Sigmoid colon (tissue), 7 donors: ENCODE data around the gene EBLN2. TPM values are rescaled to one million over a fixed set of nuclear protein-coding genes. Genes with fewer than 3 reads are reported as not detected.

Experiments used
- DNase-seq: peaks from one replicate; pipeline ENCODE4 v3.0.0-alpha.2; 2019
- H3K27ac ChIP-seq, 4 donors: fragments of 200-600 bp; sonication (generic); one replicate each; pipeline ENCODE4 v1.5.1; 2016 to 2019; ENCODE audit warnings: mild to moderate bottlenecking in 1 of 4
- H3K27me3 ChIP-seq, 3 donors: fragments of 200-600 bp; sonication (generic); one replicate each; pipeline ENCODE4 v1.5.1; 2019; ENCODE audit warnings: mild to moderate bottlenecking in 1 of 3
- H3K36me3 ChIP-seq, 4 donors: fragments of 200-600 bp; sonication (generic); one replicate each; pipeline ENCODE4 v1.5.1; 2016 to 2019
- H3K4me1 ChIP-seq, 4 donors: fragments of 200-600 bp; sonication (generic); one replicate each; pipeline ENCODE4 v1.5.1; 2017 to 2019
- H3K4me3 ChIP-seq, 4 donors: fragments of 200-600 bp; sonication (generic); one replicate each; pipeline ENCODE4 v1.5.1; 2017 to 2019; ENCODE audit warnings: mild to moderate bottlenecking in 2 of 4, moderate library complexity in 1 of 4
- H3K9me3 ChIP-seq, 4 donors: fragments of 200-600 bp in 3 of 4; sonication (generic) in 3 of 4; one replicate each; pipeline versions ENCODE4 v1.5.1 to v1.6.1; 2013 to 2019
- EP300 ChIP-seq, 4 donors: sonication (generic); formaldehyde crosslinking; IDR thresholded peaks; one replicate each; pipeline ENCODE4 v1.6.1; 2017; ENCODE audit warnings: antibody characterized with exemption in 4 of 4
- POLR2A ChIP-seq, 2 donors: fragments of 450-650 bp; IDR thresholded peaks; one replicate each; pipeline ENCODE4 v1.6.1; 2016; ENCODE audit warnings: antibody characterized with exemption in 2 of 2, mild to moderate bottlenecking in 2 of 2, moderate library complexity in 2 of 2
- POLR2AphosphoS5 ChIP-seq, 4 donors: sonication (generic); formaldehyde crosslinking; IDR thresholded peaks; one replicate each; pipeline ENCODE4 v1.6.1; 2017; ENCODE audit warnings: antibody characterized with exemption in 4 of 4
- WGBS, 2 donors: extraction: QIAGEN DNeasy Blood & Tissue Kit; methylation state at CpG; one replicate each; pipeline ENCODE4 v1.1.7; 2013; 5-methylcytosine and 5-hydroxymethylcytosine counted together
- intact Hi-C: fragments of 100-400 bp; cut with DNase I; formaldehyde crosslinking; loops from one replicate; pipeline ENCODE4 v1.15.1; 2023
- polyA plus RNA-seq, 3 donors: library from polyadenylated mRNA; stranded (reverse); fragments of 200-250 nt; gene quantifications; one replicate each; pipeline ENCODE4 v1.2.3, GENCODE V29; 2013
- total RNA-seq, 4 donors: library from RNA; depleted of rRNA; stranded (reverse); fragments of >200 nt; gene quantifications; one replicate each; pipeline ENCODE4 v1.1.0, GENCODE V29; 2016
- TF ChIP-seq, protein P1 (sequence below), 4 experiments: fragments of 450-650 bp in 3 of 4; fragments of 200-600 bp in 1 of 4; IDR thresholded peaks; one replicate each; pipeline ENCODE4 v1.5.1; 2016 to 2019; ENCODE audit warnings: antibody characterized with exemption in 4 of 4, mild to moderate bottlenecking in 3 of 4, moderate library complexity in 2 of 4
- donor health status: healthy with polysubstance abuse.
- donor health status: Bipolar disorder and iron deficiency.
- donor health status: healthy.

EBLN2 gene
- 10 to 100 TPM in 1 of 4 donors, 1 to 10 TPM in 3; 2.9 to 14.7 (median 5.7) TPM for total RNA-seq
- polyA plus RNA-seq, result 1 to 10 TPM in 1 of 3 donors, not detected in 2; 1.1 TPM

DNA sequence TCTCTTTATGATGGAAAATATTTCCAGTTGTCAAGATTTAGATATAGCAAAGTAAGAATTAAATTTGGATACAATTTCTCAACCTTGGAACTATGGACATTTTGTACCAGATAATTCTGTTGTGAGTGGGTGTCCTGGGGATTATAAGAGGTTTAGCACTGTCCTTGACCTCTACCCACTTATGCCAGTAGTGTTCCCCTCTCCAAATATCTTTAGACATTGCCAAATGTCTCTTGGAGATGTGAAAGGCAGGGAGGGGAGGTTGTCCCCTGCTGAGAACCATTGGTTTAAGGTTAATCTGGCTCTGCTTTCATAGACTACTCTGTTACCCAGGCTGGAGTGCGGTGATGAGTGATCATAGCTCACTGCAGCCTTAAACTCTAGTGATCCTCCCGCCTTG, at the start of gene EBLN2:
Gene EBLN2, plus strand, starts transcription at position 244 of the 400 bp plus-strand sequence. CDS start 423 bp downstream, outside the sequence.
- no peaks in the 10 kb centered on the region for H3K9me3 ChIP-seq
- WGBS, 2 donors, result 91 to 94% methylated on average over 2 of the region's 2 CpGs
- H3K36me3 ChIP-seq, result peaks cover 0 to 42% (median 12%) of the 10 kb centered on the region in 4 donors
- no peak within 1 kb of the TSS for H3K27ac ChIP-seq
- DNase-seq, result no peak
- no peak within 1 kb of the TSS for H3K4me3 ChIP-seq
- peaks cover 0 to 8% (median 4%) of the 10 kb centered on the region in 4 donors for H3K4me1 ChIP-seq
- intact Hi-C loops, result no loop called here
- TF ChIP-seq, protein P1, sequence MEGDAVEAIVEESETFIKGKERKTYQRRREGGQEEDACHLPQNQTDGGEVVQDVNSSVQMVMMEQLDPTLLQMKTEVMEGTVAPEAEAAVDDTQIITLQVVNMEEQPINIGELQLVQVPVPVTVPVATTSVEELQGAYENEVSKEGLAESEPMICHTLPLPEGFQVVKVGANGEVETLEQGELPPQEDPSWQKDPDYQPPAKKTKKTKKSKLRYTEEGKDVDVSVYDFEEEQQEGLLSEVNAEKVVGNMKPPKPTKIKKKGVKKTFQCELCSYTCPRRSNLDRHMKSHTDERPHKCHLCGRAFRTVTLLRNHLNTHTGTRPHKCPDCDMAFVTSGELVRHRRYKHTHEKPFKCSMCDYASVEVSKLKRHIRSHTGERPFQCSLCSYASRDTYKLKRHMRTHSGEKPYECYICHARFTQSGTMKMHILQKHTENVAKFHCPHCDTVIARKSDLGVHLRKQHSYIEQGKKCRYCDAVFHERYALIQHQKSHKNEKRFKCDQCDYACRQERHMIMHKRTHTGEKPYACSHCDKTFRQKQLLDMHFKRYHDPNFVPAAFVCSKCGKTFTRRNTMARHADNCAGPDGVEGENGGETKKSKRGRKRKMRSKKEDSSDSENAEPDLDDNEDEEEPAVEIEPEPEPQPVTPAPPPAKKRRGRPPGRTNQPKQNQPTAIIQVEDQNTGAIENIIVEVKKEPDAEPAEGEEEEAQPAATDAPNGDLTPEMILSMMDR (IDR thresholded peaks at IDR 0.05), result no peak
- TF ChIP-seq EP300 (IDR thresholded peaks at IDR 0.05), result no peak
- TF ChIP-seq POLR2AphosphoS5 (IDR thresholded peaks at IDR 0.05), result no peak
- TF ChIP-seq POLR2A (IDR thresholded peaks at IDR 0.05), result no peak
- no peaks in the 10 kb centered on the region for H3K27me3 ChIP-seq

DNA sequence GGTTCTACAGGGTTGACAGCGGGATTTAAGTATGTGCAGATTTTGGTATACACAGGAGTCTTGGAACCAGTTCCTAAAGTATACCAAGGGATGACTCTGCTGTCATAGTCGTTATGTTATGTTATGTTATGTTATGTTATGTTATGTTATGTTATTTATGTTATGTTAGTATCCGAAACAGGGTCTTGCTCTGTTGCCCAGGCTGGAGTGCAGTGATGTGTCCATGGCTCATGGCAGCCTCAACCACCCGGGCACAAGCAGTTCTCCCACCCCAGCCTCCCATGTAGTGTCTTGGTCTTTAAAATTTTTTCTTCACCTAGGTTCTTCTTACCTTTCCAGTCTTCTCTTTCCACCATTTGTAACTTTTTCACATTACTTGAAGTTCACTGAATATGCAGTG, 43.2 kb upstream of the EBLN2 start:
- H3K4me1 ChIP-seq, result peaks cover 0 to 60% (median 40%) of the 10 kb centered on the region in 4 donors
- H3K9me3 ChIP-seq, result no peaks in the 10 kb centered on the region
- no peaks in the 10 kb centered on the region for H3K27me3 ChIP-seq
- no peak overlapping the region for H3K4me3 ChIP-seq
- H3K27ac ChIP-seq, result no peak overlapping the region
- H3K36me3 ChIP-seq, result no peaks in the 10 kb centered on the region
- DNase-seq, result no peak
- 90 to 93% methylated on average over 4 of the region's 4 CpGs for WGBS, 2 donors
- intact Hi-C loops, result no loop called here
- TF ChIP-seq, protein P1 (IDR thresholded peaks at IDR 0.05), result no peak
- TF ChIP-seq POLR2AphosphoS5 (IDR thresholded peaks at IDR 0.05) (no peak), EP300 (IDR thresholded peaks at IDR 0.05) (no peak), POLR2A (IDR thresholded peaks at IDR 0.05) (no peak)

DNA sequence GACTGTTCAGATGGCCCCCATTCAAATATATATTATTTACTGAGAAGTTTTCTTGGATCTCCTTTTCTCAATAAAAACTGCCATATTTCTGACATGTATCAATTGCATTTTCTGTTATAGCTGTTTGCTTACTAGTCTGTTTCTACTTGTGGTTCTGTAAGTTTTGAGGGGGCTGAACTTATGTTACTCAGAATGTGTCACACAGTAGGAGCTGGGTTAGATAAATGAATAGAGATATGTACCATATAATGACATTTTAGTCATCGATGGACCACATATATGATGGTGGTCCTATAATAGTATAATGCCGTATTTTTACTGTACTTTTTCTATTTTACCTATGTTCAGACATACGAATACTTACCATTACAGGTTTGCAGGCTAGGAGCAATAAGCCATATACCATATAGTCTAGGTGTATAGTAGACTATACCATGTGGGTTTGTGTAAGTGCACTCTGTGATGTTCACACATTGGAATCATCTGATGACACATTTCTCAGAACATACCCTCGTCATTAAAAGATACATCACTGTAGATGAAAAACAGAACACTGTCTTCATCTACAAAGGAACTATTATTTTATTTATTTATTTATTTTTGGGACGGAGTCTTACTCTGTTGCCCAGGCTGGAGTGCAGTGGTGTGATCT, 42.5 kb upstream of the EBLN2 start:
- H3K4me1 ChIP-seq, result peaks cover 0 to 59% (median 34%) of the 10 kb centered on the region in 4 donors
- TF ChIP-seq, protein P1 (IDR thresholded peaks at IDR 0.05), result no peak
- TF ChIP-seq POLR2AphosphoS5 (IDR thresholded peaks at IDR 0.05) (no peak), EP300 (IDR thresholded peaks at IDR 0.05) (no peak), POLR2A (IDR thresholded peaks at IDR 0.05) (no peak)
- intact Hi-C loops, result no loop called here

DNA sequence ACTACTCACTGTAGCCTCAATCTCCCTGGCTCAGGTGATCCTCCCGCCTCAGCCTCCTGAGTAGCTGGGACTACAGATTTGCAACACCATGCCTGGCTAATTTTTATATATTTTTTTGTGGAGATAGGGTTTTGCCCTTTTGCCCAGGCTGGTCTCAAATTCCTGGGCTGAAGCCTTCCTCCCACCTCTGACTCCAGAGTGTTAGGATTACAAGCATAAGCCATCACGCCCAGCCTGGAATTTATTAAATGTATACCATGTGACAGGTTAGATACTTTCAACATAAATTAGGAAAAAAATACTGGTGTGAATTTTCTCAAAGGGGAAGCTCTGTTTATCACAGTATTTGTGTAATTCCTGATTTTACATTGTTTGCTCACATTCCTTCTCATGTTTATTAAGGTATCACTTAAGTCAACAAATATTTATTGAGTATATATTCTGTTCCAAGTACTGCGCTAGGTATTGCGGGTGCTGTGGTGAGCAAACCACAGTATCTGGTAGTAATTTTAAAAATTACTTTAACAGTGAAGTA, 40.1 kb upstream of the EBLN2 start:
- WGBS, 2 donors, result 33 to 51% methylated on average over 4 of the region's 4 CpGs
- intact Hi-C loops, result no loop called here
- TF ChIP-seq, protein P1 (IDR thresholded peaks at IDR 0.05), result no peak
- TF ChIP-seq POLR2A (IDR thresholded peaks at IDR 0.05) (no peak), EP300 (IDR thresholded peaks at IDR 0.05) (no peak), POLR2AphosphoS5 (IDR thresholded peaks at IDR 0.05) (no peak)

More for the DNA sequence above, 42.5 kb upstream of the EBLN2 start:
- DNase-seq, result no peak
- Histone ChIP-seq H3K36me3 (no peaks in the 10 kb centered on the region), H3K27me3 (no peaks in the 10 kb centered on the region), H3K9me3 (no peaks in the 10 kb centered on the region), H3K27ac (no peak overlapping the region), H3K4me3 (no peak overlapping the region)
- 69 to 70% methylated on average over 5 of the region's 5 CpGs for WGBS, 2 donors

More for the DNA sequence above, 40.1 kb upstream of the EBLN2 start:
- Histone ChIP-seq H3K9me3 (no peaks in the 10 kb centered on the region), H3K27me3 (no peaks in the 10 kb centered on the region), H3K27ac (no peak overlapping the region), H3K36me3 (no peaks in the 10 kb centered on the region), H3K4me1 (peaks cover 0 to 68% (median 46%) of the 10 kb centered on the region in 4 donors), H3K4me3 (no peak overlapping the region)
- DNase-seq, result no peak
